WI38 (cell line): ENCODE data around the gene MYORG.

Source experiments
- H3K4me3 ChIP-seq: 2 replicates; pipeline ENCODE4 v1.5.1; 2011; ENCODE audit warnings: low read depth, mild to moderate bottlenecking, control low read depth, low read length
- CTCF ChIP-seq: IDR thresholded peaks from 2 replicates; pipeline ENCODE4 v1.5.1; 2012; ENCODE audit warnings: low read depth, mild to moderate bottlenecking, control low read depth, low read length

Gene MYORG

GRCh38 chr9:34383904-34384303 is 7.2 kb upstream of the MYORG start:
- no peak for TF ChIP-seq CTCF
- H3K4me3 ChIP-seq = no peak overlapping the region

DNA sequence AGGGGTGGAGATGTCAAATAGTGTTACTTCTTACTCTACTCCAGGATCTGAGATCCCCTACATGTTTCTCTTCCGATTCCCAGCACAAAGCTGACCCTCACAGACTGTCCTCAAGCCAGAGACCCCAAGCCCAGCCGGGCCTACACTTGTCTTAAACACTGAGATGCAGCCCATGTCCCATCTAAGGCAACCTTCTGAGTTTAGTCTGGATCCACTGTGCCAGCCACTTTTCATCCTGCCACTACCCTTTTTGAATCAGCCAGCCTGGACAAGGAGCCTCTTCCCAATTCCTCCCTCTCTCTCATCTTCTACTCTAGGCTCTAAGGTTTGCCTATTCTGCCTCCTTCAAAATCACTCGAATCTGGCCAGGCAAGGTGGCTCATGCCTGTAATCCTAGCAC is 6.2 kb upstream of the MYORG start:
- no peak for TF ChIP-seq CTCF
- H3K4me3 ChIP-seq = no peak overlapping the region

DNA sequence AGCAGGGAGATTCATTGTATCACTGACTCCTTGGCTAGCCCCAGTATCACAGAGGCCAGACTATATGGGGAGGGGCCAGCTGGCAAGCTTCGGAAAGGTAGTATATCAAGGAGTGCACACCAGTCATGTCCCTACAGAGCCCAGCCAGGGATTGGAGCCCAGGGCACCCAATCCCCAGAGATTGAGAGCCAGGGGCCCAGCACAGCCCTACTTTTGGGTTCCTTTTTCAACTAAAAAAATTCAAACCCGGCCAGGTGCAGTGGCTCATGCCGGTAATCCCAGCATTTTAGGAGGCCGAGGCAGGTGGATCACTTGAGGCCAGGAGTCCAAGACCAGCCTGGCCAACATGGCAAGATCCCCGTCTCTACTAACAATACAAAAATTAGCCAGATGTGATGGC is 5.4 kb upstream of the MYORG start:
- no peak overlapping the region for H3K4me3 ChIP-seq
- TF ChIP-seq CTCF = no peak

DNA sequence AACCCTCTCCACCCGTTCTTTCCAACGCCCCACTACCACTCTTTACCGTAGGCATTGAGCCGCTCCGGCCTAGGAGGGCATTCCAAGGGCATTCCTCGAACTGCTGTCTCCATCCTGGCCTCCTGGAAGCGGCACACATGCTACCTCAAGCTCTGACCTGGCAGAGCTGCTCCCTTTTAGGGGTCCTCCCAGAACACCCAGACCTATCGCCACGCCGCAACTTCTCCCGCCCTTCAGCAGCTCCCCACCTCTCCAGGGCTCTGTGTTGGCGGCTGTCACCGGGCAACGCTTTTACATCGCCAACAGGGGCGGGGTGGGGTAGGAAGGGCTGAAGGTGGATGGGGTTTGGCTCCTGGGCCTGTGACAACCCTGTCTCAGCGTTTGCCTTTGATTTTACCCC is 4.6 kb upstream of the MYORG start:
- no peak for TF ChIP-seq CTCF
- peak overlapping the region; percentile 55 for H3K4me3 ChIP-seq

DNA sequence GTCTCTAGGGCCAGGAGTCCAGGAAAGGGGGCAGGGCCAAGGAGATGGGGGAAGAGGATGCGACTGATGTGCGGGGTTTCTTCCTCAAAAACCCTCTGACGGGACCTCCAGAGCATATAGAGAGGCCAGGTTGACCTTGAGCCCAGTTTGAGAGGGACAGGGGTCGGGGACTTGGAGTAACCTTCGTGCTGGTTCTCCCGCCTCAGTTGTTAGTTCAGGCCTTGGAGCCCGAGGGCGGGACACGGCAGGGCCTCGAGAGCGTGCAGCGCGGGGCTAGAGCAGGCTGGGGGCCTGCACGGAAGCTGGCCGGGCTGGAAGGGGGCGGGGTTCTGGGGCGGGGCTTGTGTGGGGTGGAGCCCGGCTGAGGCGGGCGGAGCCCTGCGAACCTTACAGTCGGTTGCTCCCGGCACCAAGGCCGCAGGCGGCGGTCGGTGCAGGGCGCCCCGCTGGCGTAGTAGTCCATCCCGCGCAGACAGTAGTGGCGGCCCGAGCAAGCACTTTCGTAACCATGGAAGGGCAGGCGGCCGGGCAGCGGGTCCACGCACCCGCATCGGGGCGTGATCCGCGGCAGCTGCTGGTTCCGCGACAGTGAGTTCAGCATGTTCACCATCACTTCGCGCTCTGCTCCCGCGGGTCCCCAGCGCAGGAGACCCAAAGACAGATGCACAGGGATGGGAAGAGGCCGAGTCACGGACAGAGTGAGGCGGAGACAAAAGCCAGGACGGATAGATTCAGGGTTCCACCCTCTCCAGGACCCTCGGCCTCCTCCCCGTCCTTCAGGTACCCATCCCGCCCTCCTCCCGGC is 4.0 kb upstream of the MYORG start:
- no peak for TF ChIP-seq CTCF

GRCh38 chr9:34380034-34380510 is 3.4 kb upstream of the MYORG start:
- H3K4me3 ChIP-seq = no peak overlapping the region
- TF ChIP-seq CTCF = no peak

More for the DNA sequence above, 4.0 kb upstream of the MYORG start:
- peak overlapping the region; percentile 55 for H3K4me3 ChIP-seq

- no peak overlapping the region for H3K4me3 ChIP-seq
- TF ChIP-seq CTCF = peak; percentile 98
Observed at GRCh38 chr9:34379334-34380033, 2.8 kb upstream of the MYORG start.
